Measurements from ENCODE around the gene NCF4. TPM values are rescaled to one million over a fixed set of nuclear protein-coding genes. Genes with fewer than 3 reads are reported as not detected.

NCF4 gene
- total and polyA plus RNA-seq, 2 donors from 2014 or later = 4.7 to 19.4 TPM

GRCh38 chr22:36898690-36899089 lies 37.9 kb downstream of the NCF4 start:
- Histone ChIP-seq H3K4me1 (ENCODE audit: control insufficient read depth in 2 of 3, insufficient read depth in 2 of 3, low read depth in 1 of 3, low read length in 3 of 3) (no peaks in the 10 kb centered on the region), H3K9me3 (ENCODE audit: control insufficient read depth in 2 of 3, insufficient read depth in 1 of 3, low read length in 3 of 3) (peaks cover 0 to 4% (median 2%) of the 10 kb centered on the region in 3 donors), H3K36me3 (ENCODE audit: control insufficient read depth in 2 of 3, insufficient read depth in 3 of 3, low read length in 3 of 3) (no peaks in the 10 kb centered on the region), H3K9ac (ENCODE audit: low read length in 3 of 3) (no peak overlapping the region), H3K4me3 (ENCODE audit: low read length in 3 of 3) (no peak overlapping the region), H3K27ac (ENCODE audit: low read depth in 2 of 2, low read length in 2 of 2) (no peak overlapping the region), H3K27me3 (ENCODE audit: control insufficient read depth, insufficient read depth, low read length) (no peaks in the 10 kb centered on the region)
- intact Hi-C loops (cut with DNase I) = no loop called here
- no peak for DNase-seq
- FAIRE-seq = no peak
- no peak for TF ChIP-seq CTCF (IDR thresholded peaks at IDR 0.05; ENCODE audit: borderline replicate concordance, extremely low read depth, insufficient read depth)

GRCh38 chr22:36899498-36899897 lies 38.7 kb downstream of the NCF4 start:
- FAIRE-seq (no peak), DNase-seq (no peak)
- no peaks in the 10 kb centered on the region for H3K36me3 ChIP-seq (ENCODE audit: control insufficient read depth in 2 of 3, insufficient read depth in 3 of 3, low read length in 3 of 3)
- H3K27me3 ChIP-seq (ENCODE audit: control insufficient read depth, insufficient read depth, low read length) = no peaks in the 10 kb centered on the region
- no peak for TF ChIP-seq CTCF (IDR thresholded peaks at IDR 0.05; ENCODE audit: borderline replicate concordance, extremely low read depth, insufficient read depth)
- no peak overlapping the region for H3K27ac ChIP-seq (ENCODE audit: low read depth in 2 of 2, low read length in 2 of 2)
- intact Hi-C loops (cut with DNase I) = no loop called here
- no peaks in the 10 kb centered on the region for H3K4me1 ChIP-seq (ENCODE audit: control insufficient read depth in 2 of 3, insufficient read depth in 2 of 3, low read depth in 1 of 3, low read length in 3 of 3)
- H3K4me3 ChIP-seq (ENCODE audit: low read length in 3 of 3) = no peak overlapping the region
- no peak overlapping the region for H3K9ac ChIP-seq (ENCODE audit: low read length in 3 of 3)
- H3K9me3 ChIP-seq (ENCODE audit: control insufficient read depth in 2 of 3, insufficient read depth in 1 of 3, low read length in 3 of 3) = peaks cover 0 to 4% (median 2%) of the 10 kb centered on the region in 3 donors

- no peaks in the 10 kb centered on the region for H3K27me3 ChIP-seq (ENCODE audit: control insufficient read depth, insufficient read depth, low read length)
- H3K9ac ChIP-seq (ENCODE audit: low read length in 3 of 3) = no peak overlapping the region
- H3K4me3 ChIP-seq (ENCODE audit: low read length in 3 of 3) = no peak overlapping the region
- FAIRE-seq (no peak), DNase-seq (no peak)
- H3K36me3 ChIP-seq (ENCODE audit: control insufficient read depth in 2 of 3, insufficient read depth in 3 of 3, low read length in 3 of 3) = no peaks in the 10 kb centered on the region
- H3K27ac ChIP-seq (ENCODE audit: low read depth in 2 of 2, low read length in 2 of 2) = no peak overlapping the region
- intact Hi-C loops (cut with DNase I) = no loop called here
- peaks cover 0 to 2% (median 1%) of the 10 kb centered on the region in 3 donors for H3K9me3 ChIP-seq (ENCODE audit: control insufficient read depth in 2 of 3, insufficient read depth in 1 of 3, low read length in 3 of 3)
- H3K4me1 ChIP-seq (ENCODE audit: control insufficient read depth in 2 of 3, insufficient read depth in 2 of 3, low read depth in 1 of 3, low read length in 3 of 3) = no peaks in the 10 kb centered on the region
- no peak for TF ChIP-seq CTCF (IDR thresholded peaks at IDR 0.05; ENCODE audit: borderline replicate concordance, extremely low read depth, insufficient read depth)
These were observed 39.4 kb downstream of the NCF4 start for GRCh38 chr22:36900225-36900624.

GRCh38 chr22:36900880-36901279 lies 40.1 kb downstream of the NCF4 start:
- FAIRE-seq (no peak), DNase-seq (no peak)
- Histone ChIP-seq H3K9ac (ENCODE audit: low read length in 3 of 3) (no peak overlapping the region), H3K27ac (ENCODE audit: low read depth in 2 of 2, low read length in 2 of 2) (no peak overlapping the region), H3K4me1 (ENCODE audit: control insufficient read depth in 2 of 3, insufficient read depth in 2 of 3, low read depth in 1 of 3, low read length in 3 of 3) (no peaks in the 10 kb centered on the region), H3K27me3 (ENCODE audit: control insufficient read depth, insufficient read depth, low read length) (no peaks in the 10 kb centered on the region), H3K9me3 (ENCODE audit: control insufficient read depth in 2 of 3, insufficient read depth in 1 of 3, low read length in 3 of 3) (peaks cover 0 to 2% (median 0%) of the 10 kb centered on the region in 3 donors), H3K36me3 (ENCODE audit: control insufficient read depth in 2 of 3, insufficient read depth in 3 of 3, low read length in 3 of 3) (no peaks in the 10 kb centered on the region), H3K4me3 (ENCODE audit: low read length in 3 of 3) (no peak overlapping the region)
- no peak for TF ChIP-seq CTCF (IDR thresholded peaks at IDR 0.05; ENCODE audit: borderline replicate concordance, extremely low read depth, insufficient read depth)
- intact Hi-C loops (cut with DNase I) = no loop called here

All from kidney (tissue), 14 donors.